Activated naive CD8-positive, alpha-beta T cell treated with anti-CD3 and anti-CD28 coated beads, Interleukin-2, amount 50 U/mL, for 16 hours (primary cell): Measurements from ENCODE around the gene LAMB2.

ENCODE experiments used
- DNase-seq: peaks from one replicate; pipeline ENCODE4 v3.0.0-alpha.2; 2020; ENCODE audit warnings: low read depth, low spot score

Gene LAMB2

GRCh38 chr3:49076116-49076515 is 56.7 kb downstream of the LAMB2 start:
- no peak for DNase-seq
